Stimulated activated CD4-positive, alpha-beta T cell treated with anti-CD3 and anti-CD28 coated beads, TNF-alpha, amount 100 ng/mL, for 4 hours (primary cell): Measurements from ENCODE around the gene SPINDOC.
"Not testable (repeated sequence)": the region's sequence is repeated elsewhere in the genome, so short reads cannot be mapped to it uniquely, and the experiment has no call there.

Source experiments
- DNase-seq, 3 experiments: peaks; one replicate each; pipeline ENCODE4 v3.0.0-alpha.2; 2020; ENCODE audit warnings: low read depth in 3 of 3

SPINDOC gene

DNA sequence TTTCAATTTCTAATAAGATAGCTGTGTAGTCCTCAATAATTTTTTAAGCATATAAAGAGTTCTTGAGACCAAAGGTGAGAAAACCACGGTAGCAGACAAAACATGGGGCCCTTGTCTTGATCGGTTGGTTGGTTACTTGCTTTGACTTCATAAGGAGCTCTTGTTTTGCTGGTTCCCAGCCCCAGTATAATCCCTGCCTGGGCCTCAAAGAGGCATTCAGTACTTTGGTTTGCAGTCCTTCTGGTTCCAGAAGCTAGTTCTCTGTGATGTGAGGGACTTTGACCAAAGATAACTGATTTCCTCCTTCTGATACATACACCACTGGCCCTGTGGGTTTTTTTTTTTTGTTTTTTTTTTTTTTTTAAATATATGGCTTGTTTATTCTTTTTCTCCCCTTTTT, 42.7 kb downstream of the SPINDOC start:
- DNase-seq, result no peak

DNA sequence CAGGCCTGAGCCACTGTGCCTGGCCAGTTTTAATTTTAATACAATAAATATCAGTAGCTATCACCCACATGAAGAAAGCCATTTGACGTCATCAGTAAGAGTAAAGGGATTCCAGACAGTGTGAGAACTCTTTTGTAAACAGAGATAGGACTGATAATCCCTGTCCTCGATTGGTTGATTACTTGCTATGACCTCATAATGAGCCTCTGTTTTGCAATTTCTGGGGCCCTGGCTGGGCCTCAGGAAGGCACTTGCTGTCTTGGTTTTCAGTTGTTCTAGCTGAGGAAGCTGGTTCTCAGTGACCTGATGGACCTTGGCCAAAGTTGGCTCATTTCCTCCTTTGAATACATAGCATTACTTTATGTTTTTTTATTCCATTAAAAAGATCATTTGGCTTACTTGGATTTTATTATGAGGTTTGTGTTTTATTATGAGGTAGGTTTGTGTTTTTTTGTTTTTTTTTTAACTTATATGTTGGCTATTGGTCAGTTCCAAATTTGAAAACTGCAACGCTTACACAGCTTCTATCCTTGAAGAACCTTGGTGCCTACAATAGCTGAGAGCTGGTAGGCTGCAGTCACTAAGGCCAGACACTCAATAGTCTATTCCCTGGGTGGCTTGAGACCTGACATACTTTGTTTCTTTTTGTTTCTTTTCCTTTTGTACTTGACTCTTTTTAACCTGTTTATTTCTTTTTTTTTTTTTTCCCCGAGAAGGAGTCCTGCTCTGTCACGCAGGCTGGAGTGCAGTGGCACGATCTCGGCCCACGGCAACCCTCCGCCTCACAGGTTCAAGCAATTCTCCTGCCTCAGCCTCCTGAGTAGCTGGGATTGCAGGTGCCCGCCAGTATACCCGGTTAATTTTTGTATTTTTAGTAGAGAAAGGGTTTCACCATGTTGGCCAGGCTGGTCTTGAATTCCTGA, 45.6 kb downstream of the SPINDOC start:
- DNase-seq, result no peak

DNA sequence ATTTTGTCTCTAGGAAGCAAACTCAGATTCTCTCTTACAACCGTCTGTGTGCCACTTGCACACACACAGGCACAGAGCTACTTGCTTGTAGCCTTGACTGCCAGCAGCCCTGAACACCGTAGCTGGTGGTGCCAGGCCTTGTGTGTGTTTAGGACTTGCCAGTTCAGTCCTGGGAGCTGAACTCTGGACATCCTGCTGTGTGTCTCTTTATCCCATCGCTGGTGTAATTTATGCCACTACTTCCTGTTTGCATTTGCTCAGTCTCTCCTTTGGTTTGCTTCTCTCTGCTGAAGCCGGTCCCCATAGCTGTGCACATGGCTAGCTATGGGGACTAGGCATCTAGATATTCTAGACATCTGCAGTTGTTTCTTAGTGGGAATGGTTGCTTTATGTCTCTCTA, 49.7 kb downstream of the SPINDOC start:
- DNase-seq, result no peak

DNA sequence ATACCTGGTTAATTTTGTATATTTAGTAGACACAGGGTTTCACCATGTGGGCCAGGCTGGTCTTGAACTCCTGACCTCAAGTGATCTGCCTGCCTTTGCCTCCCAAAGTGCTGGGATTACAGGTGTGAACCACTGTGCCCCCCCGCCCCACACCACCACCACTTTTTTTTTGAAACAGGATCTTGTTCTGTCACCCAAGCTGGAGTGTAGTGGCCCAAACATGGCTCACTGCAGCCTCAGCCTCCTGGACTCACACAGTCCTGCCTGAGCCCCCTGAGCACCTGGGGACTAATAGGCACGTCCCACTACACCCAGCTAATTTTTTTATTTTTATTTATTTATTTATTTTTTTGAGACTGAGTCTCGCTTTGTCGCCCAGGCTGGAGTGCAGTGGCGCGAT, 50.4 kb downstream of the SPINDOC start:
- not testable (repeated sequence) for DNase-seq

DNA sequence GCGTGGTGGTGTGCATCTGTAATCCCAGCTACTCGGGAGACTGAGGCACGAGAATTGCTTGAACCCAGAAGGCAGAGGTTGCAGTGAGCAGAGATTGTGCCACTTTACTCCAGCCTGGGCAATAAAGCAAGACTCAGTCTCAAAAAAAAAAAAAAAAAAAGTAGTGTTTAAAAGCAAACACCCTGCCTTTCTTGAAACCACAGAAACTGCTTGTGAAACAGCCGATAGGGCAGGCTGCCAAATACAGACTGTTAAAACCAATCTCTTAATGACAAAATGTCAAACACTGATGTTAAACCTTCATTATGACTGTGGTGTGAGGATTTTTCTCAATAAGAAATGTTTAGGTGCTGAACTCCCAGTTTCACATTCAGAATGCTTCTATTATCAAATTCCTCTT, 53.0 kb downstream of the SPINDOC start:
- DNase-seq, result peak in 2 of 3 experiments; percentile 23 to 48

DNA sequence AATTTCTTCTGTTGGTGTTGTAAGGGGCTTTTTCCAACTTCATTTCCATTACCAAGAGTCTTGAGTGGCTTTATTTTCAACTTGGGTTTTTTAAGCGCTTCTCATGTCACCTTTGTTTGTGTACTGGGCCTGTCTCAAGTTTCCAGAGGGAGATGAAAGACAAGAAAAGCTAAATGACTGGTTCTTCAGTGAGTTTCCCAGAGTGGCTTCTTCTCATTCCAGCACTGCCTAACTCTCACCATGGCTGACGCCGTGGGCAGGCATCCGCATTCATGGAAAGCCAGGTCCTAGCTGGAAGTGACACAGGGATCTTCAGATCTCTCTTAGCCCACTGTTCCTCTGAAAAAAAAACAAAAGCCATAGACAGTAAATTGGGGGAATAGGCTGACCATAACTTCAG, 54.3 kb downstream of the SPINDOC start:
- no peak for DNase-seq

DNA sequence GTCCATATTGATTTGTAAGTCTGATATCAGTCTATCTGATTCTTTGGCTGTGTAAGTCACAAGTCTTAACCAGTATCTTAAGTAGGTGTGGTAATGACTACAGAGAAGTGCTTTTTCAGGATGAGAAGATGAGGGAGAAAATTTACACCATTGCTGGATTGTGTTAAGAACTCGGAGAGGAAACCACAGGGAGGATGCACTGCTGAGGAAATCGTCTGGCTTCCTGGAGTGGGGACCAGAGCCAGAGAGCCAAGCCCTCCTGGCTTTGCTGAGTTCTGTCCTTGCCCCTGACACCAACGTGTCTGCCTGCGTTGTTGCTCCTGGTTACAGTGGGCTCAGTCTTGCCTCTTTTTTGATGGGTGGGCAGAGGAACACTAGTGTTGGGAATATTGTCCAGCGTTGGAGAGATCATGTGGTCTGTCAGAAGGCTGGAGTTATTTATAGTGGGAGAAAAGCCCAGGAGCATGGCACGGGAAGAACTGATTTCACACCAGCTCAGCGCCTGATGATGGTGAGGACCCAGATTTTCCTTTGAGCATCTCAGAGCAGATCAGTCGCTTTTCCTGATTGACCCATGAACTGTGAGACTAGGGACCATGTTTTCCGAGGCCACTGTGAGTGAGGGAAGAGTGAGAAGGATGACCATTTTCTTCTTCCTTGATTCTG, 55.3 kb downstream of the SPINDOC start:
- no peak for DNase-seq

DNA sequence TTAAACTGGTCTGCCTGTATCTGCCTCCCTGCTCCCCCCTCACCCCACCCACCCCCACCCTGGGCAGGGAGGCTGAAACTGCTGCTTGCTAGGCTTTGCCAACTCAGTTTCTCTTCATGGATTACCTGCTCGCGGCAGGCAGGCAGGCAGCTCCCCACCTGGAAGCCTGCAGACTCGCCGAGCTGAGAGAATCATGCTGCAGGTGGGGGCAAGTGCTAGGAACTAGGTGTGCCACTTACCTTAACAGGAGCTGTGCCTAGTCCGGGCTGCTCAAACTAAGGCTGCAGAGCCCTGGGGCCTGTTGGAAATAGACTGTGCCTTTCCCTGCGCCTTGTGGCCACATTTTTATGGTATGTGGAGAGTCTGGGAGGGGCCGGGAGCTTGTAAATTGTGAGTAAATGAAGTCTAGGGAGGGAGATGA, 55.9 kb downstream of the SPINDOC start:
- no peak for DNase-seq

DNA sequence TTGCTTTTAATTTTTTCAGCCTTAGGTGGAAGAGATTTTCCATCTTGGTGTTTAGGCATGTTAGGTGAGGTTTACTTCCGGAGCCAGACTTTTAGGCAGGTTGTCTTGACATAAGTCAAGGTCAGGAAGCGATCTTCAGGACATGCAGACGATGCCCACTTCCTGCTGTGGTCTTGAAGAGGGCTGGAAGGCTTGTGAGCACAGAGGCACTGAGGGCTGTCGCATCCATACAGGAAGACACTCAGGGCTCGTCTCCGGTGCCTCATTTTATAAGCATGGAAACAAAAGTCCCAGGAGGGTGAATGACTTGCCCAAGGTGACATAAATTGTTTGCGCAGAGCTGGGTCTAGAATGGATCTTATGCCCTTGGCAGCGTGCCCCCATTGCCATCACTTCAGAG, 56.4 kb downstream of the SPINDOC start:
- peak in 1 of 3 experiments; percentile 15 for DNase-seq

DNA sequence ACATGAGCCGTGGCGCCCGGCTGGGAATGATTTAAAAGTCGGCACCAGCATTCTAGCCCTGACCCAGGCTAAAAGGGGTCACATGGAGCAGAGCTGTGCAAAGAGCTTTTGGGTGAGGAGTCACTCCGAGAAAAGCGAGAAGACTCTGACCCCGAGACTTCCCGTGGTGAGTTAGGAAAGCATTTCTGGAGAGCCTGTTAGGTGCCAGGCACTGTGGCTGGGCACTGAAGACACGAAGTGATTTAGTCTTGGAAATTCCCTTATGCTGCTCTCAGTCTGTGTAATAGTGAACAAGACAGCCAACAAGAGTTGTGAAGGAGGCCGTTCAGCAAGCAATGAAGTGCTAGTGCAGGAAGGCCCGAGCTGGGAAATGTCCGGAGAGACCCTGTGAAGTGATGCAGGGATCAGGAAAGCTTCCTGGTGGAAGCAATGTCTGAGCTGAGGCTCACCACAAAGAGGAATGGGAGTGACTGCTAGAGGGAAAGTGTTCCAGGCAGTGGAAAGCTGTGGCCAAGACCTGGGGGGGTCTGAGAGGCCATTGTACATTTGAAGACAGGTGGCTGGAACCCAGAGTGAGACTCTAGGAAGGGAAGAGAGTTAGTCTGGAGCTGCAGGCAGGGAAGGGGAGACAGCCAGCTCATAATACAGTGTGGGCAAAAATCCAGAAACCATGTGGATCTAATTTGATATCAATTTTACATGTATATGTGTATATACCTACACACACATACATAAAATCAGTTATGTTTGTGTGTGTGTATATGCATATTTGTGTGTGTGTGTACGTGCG, 57.3 kb downstream of the SPINDOC start:
- no peak for DNase-seq

DNA sequence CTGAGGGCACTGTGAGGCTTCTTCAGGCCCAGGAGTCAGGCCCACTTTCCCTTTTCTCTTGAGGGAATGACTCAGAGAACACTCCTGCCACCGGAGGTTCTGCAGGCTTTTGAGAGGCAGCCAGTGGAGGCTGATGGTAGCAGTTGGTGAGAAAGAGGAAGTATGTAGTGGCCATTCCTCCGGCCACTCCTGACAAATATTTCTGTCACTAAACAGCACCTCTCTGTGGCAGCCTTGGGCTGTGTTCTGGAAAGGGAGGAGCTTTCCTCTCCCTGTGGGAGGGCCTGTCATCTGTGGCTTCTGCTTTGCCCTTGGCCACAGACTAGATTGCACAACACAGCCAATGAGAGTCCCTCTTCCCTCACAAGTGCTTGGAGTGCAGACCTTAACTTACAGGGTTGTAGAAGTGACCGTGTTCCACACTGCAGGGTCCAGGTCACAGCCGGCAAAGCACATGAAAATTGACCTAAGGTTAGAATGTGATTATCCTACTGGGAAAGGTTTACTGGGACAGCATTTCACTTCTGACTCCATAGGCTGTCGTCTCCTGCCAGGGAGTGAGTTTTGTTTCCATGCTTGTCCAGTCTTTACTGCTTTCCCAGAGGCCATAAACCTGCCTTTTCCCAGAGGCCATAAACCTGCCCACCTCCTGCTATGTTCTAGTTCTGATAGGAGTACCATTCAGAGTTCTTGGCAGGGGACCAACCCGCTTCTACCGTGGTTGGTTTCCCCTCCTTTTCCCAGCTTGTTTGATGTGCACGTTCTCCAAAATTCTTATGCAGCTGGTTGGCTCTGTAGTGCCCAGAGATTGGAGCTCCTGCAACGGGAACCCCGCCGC, 58.9 kb downstream of the SPINDOC start:
- no peak for DNase-seq

DNA sequence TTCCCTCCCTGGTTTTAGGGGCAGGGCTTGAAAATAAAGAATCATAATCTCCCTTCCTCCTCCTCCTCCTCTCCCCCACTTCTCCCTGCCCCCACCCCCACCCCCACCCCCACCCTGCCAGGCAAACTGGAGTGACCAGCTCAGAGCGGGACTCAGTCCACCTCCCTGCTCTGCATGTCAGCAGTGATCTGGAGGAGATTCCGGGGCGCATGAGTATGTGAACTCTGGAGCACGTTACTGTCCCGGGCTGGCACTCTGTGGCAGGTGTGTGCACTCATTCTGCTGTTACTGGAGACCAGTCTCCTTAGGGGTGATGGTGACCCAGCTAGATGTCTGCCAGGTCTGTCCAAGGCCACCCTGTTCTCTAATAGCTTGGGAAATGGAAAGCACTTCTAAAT, 59.5 kb downstream of the SPINDOC start:
- DNase-seq, result no peak

DNA sequence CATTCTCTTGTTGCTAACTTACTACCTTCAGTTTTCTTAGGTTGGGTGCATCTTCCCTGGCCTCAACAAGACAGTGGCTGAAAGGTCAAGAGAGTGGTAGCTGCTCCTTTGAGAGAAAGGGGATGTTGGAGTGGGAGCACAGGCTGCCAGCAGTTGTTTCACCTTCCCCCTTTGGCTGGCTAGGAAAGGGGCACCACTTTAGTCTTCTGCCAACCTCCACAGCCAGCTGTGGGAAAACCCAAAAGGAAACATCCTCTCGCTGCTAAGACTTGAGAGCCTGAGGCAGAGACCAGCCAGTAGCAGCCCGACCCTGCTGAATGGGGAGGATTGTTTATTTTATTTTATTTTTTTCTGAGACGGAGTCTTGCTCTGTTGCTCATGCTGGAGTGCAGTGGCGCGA, 60.1 kb downstream of the SPINDOC start:
- DNase-seq, result no peak

DNA sequence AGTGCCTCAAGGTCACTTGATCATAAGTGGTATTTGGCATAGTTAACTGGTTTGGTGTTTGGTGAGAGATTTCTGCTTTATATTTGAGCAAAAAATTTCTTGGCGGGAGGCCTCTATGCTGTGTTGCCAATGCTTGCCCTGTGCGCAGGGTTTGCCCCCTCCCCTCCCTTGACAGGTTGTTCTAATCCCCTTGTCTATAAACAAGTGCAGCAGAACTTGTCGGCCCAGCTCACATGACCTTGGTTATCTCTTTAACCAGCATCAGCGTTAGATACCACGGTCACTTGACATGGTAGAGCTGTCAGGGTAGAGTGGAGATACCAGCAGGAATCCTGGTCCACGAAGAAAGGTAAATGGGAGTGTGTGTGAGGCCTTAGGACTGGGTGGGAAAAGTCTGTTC, 61.3 kb downstream of the SPINDOC start:
- DNase-seq, result no peak

DNA sequence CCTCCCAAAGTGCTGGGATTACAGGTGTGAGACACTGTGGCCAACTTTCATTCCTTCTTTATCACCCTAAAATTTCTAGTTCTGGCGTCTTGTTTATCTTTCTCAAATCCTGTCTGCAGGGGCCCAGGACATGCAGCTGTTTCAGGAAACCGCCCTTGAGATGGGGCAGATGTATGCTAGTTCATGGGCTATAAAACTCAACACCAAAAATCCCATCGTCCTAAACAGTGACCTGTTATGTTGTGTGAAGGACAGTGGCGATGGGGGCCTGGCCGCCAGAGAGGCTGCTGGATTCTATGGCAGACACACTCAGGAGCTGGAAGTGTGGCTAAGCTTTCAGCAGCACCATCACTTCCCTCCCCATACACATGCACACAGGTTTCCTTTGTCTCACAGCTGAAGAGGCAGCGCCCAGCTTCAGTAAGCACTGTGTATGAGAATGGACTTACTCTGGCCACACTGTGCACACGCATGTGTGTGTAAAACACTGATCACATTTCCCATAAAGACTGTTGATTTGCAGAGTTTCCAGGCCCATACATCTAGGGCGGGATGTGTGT, 62.3 kb downstream of the SPINDOC start:
- DNase-seq, result no peak

DNA sequence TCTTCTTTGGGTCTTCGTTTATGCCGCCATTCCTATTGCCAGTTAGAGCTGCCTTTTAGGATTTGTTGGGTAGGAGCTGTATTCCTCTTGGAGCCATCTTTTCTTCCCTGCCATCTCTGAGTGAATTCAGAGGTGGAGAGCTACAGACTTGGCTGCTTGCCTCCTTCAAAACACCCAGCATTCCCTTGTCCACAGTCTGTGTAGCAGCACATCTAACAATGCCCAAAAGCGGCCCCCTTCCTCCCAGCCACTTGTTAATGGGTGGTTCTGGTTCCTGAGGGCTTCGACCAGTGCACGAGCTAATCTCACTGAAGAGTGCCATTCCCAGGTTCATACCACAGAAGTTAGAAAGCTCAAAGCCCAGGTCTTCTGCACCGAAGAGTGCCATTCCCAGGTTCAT, 63.4 kb downstream of the SPINDOC start:
- no peak for DNase-seq
